ENCODE data around the gene KCNQ1. TPM values are rescaled to one million over a fixed set of nuclear protein-coding genes. Genes with fewer than 3 reads are reported as not detected.

KCNQ1 gene
- total RNA-seq, 1 experiment from 2014 or later = not detected

GRCh38 chr11:2857918-2858317 lies 413.1 kb downstream of the KCNQ1 start:
- Mint-ChIP-seq H3K27ac (ENCODE audit: low read depth, unreplicated experiment) (no peak overlapping the region), H3K4me3 (ENCODE audit: unreplicated experiment) (no peak overlapping the region), H3K4me1 (ENCODE audit: insufficient read depth, unreplicated experiment) (peaks cover 15% of the 10 kb centered on the region), H3K36me3 (ENCODE audit: insufficient read depth, unreplicated experiment) (no peaks in the 10 kb centered on the region), H3K27me3 (ENCODE audit: insufficient read depth, unreplicated experiment) (peaks cover 12% of the 10 kb centered on the region), H3K9me3 (ENCODE audit: unreplicated experiment) (no peaks in the 10 kb centered on the region)
- no TSS peak for BruUV-seq (replicated peaks)
- intact Hi-C loops (cut with micrococcal nuclease) = no loop called here
- no peak for DNase-seq (ENCODE audit: unreplicated experiment)
- ChIA-PET POLR2A (interaction anchor here (0.6 kb wide), 1 partner anchor 19 kb away, joined by 3 read pairs; no protein-coding TSS in a partner anchor), CTCF (no interaction called here)
- no peak for TF ChIP-seq CTCF (IDR thresholded peaks at IDR 0.05; ENCODE audit: unreplicated experiment)

GRCh38 chr11:2858995-2859698 lies 414.3 kb downstream of the KCNQ1 start:
- CTCF ChIA-PET = no interaction called here

GRCh38 chr11:2859699-2860037 lies 414.9 kb downstream of the KCNQ1 start:
- intact Hi-C loops (cut with micrococcal nuclease) = no loop called here

More at GRCh38 chr11:2858995-2859698, 414.3 kb downstream of the KCNQ1 start:
- POLR2A ChIA-PET = no interaction called here
- intact Hi-C loops (cut with micrococcal nuclease) = no loop called here
- no peak for TF ChIP-seq CTCF (IDR thresholded peaks at IDR 0.05; ENCODE audit: unreplicated experiment)
- H3K4me1 Mint-ChIP-seq (ENCODE audit: insufficient read depth, unreplicated experiment) = peaks cover 15% of the 10 kb centered on the region
- no peaks in the 10 kb centered on the region for H3K9me3 Mint-ChIP-seq (ENCODE audit: unreplicated experiment)
- no peaks in the 10 kb centered on the region for H3K36me3 Mint-ChIP-seq (ENCODE audit: insufficient read depth, unreplicated experiment)
- no peak for DNase-seq (ENCODE audit: unreplicated experiment)
- BruUV-seq (replicated peaks) = no TSS peak
- H3K27ac Mint-ChIP-seq (ENCODE audit: low read depth, unreplicated experiment) = peak overlapping the region; percentile 51
- H3K27me3 Mint-ChIP-seq (ENCODE audit: insufficient read depth, unreplicated experiment) = peaks cover 13% of the 10 kb centered on the region
- H3K4me3 Mint-ChIP-seq (ENCODE audit: unreplicated experiment) = no peak overlapping the region

GRCh38 chr11:2860636-2861035 lies 415.8 kb downstream of the KCNQ1 start:
- no peak for TF ChIP-seq CTCF (IDR thresholded peaks at IDR 0.05; ENCODE audit: unreplicated experiment)
- peak; percentile 73 for DNase-seq (ENCODE audit: unreplicated experiment)
- no peaks in the 10 kb centered on the region for H3K9me3 Mint-ChIP-seq (ENCODE audit: unreplicated experiment)
- intact Hi-C loops (cut with micrococcal nuclease) = no loop called here
- BruUV-seq (replicated peaks) = no TSS peak
- H3K27me3 Mint-ChIP-seq (ENCODE audit: insufficient read depth, unreplicated experiment) = peaks cover 16% of the 10 kb centered on the region
- peaks cover 15% of the 10 kb centered on the region for H3K4me1 Mint-ChIP-seq (ENCODE audit: insufficient read depth, unreplicated experiment)
- POLR2A ChIA-PET = interaction anchor here (0.6 kb wide), 2 partner anchors 12 to 181 kb away, joined by 3 read pairs; no protein-coding TSS in a partner anchor
- H3K4me3 Mint-ChIP-seq (ENCODE audit: unreplicated experiment) = no peak overlapping the region
- CTCF ChIA-PET = no interaction called here
- no peaks in the 10 kb centered on the region for H3K36me3 Mint-ChIP-seq (ENCODE audit: insufficient read depth, unreplicated experiment)
- H3K27ac Mint-ChIP-seq (ENCODE audit: low read depth, unreplicated experiment) = no peak overlapping the region

More at GRCh38 chr11:2859699-2860037, 414.9 kb downstream of the KCNQ1 start:
- Mint-ChIP-seq H3K27me3 (ENCODE audit: insufficient read depth, unreplicated experiment) (peaks cover 13% of the 10 kb centered on the region), H3K9me3 (ENCODE audit: unreplicated experiment) (no peaks in the 10 kb centered on the region), H3K4me3 (ENCODE audit: unreplicated experiment) (no peak overlapping the region), H3K27ac (ENCODE audit: low read depth, unreplicated experiment) (no peak overlapping the region), H3K36me3 (ENCODE audit: insufficient read depth, unreplicated experiment) (no peaks in the 10 kb centered on the region), H3K4me1 (ENCODE audit: insufficient read depth, unreplicated experiment) (peaks cover 15% of the 10 kb centered on the region)
- DNase-seq (ENCODE audit: unreplicated experiment) = no peak
- no TSS peak for BruUV-seq (replicated peaks)
- no peak for TF ChIP-seq CTCF (IDR thresholded peaks at IDR 0.05; ENCODE audit: unreplicated experiment)
- CTCF ChIA-PET = no interaction called here
- POLR2A ChIA-PET = no interaction called here

Measured in MCF 10A (cell line).